Upper lobe of left lung (tissue), 4 donors: ENCODE data around the gene SMARCB1.

Experiments used
- EP300 ChIP-seq, 4 donors: sonication (generic); formaldehyde crosslinking; IDR thresholded peaks; one replicate each; pipeline ENCODE4 v1.5.1; 2017; ENCODE audit warnings: antibody characterized with exemption in 4 of 4, control low read depth in 2 of 4
- POLR2A ChIP-seq, 4 donors: fragments of 450-650 bp; IDR thresholded peaks; one replicate each; pipeline ENCODE4 v1.5.1; 2016 to 2017; ENCODE audit warnings: antibody characterized with exemption in 4 of 4, mild to moderate bottlenecking in 2 of 4
- POLR2AphosphoS5 ChIP-seq, 2 donors: sonication (generic); formaldehyde crosslinking; IDR thresholded peaks; one replicate each; pipeline ENCODE4 v1.5.1; 2017; ENCODE audit warnings: antibody characterized with exemption in 2 of 2
- TF ChIP-seq, protein P1 (sequence below), 6 experiments: fragments of 450-650 bp in 4 of 6; fragments of 200-600 bp in 2 of 6; sonication (generic) in 2 of 6; IDR thresholded peaks; one replicate each; pipeline ENCODE4 v1.5.1; 2016 to 2019; ENCODE audit warnings: antibody characterized with exemption in 6 of 6

DNA sequence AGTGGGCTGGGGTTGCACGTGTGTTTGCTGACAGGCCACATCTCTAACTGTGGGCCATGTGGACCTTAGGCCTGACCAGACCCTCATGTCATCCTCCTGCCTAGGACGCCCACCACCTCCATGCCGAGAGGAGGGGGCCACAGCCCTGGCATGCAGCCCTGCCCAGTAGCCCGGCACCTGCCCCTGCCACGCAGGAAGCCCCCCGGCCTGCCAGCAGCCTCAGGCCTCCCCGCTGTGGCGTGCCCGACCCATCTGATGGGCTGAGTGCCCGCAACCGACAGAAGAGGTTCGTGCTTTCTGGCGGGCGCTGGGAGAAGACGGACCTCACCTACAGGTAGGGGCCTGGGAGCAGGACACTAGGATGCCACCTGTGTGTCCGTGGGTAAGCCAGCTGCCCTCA, 7.7 kb upstream of the SMARCB1 start:
- no peak for TF ChIP-seq POLR2AphosphoS5 (IDR thresholded peaks at IDR 0.05)
- no peak for TF ChIP-seq POLR2A (IDR thresholded peaks at IDR 0.05)
- TF ChIP-seq, protein P1, sequence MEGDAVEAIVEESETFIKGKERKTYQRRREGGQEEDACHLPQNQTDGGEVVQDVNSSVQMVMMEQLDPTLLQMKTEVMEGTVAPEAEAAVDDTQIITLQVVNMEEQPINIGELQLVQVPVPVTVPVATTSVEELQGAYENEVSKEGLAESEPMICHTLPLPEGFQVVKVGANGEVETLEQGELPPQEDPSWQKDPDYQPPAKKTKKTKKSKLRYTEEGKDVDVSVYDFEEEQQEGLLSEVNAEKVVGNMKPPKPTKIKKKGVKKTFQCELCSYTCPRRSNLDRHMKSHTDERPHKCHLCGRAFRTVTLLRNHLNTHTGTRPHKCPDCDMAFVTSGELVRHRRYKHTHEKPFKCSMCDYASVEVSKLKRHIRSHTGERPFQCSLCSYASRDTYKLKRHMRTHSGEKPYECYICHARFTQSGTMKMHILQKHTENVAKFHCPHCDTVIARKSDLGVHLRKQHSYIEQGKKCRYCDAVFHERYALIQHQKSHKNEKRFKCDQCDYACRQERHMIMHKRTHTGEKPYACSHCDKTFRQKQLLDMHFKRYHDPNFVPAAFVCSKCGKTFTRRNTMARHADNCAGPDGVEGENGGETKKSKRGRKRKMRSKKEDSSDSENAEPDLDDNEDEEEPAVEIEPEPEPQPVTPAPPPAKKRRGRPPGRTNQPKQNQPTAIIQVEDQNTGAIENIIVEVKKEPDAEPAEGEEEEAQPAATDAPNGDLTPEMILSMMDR (IDR thresholded peaks at IDR 0.05), result no peak
- no peak for TF ChIP-seq EP300 (IDR thresholded peaks at IDR 0.05)
